Lower leg skin (tissue), 4 donors: Measurements from ENCODE around the gene PNMA8C. TPM values are rescaled to one million over a fixed set of nuclear protein-coding genes. Genes with fewer than 3 reads are reported as not detected.
"Not testable (repeated sequence)": the region's sequence is repeated elsewhere in the genome, so short reads cannot be mapped to it uniquely, and the experiment has no call there.

ENCODE experiments used
- DNase-seq, 2 donors: peaks; one replicate each; pipeline ENCODE4 v3.0.0-alpha.2; 2019; ENCODE audit warnings: low spot score in 2 of 2
- H3K4me3 ChIP-seq: fragments of 200-600 bp; sonication (generic); 2 replicates; pipeline ENCODE4 v1.5.1; 2017; ENCODE audit warnings: mild to moderate bottlenecking, low read depth; ENCODE audit not compliant: poor library complexity, severe bottlenecking
- CTCF ChIP-seq, 3 donors: fragments of 450-650 bp; IDR thresholded peaks; one replicate each; pipeline ENCODE4 v1.5.1; 2016; ENCODE audit warnings: antibody characterized with exemption in 3 of 3, mild to moderate bottlenecking in 3 of 3, moderate library complexity in 2 of 3
- POLR2A ChIP-seq, 2 donors: fragments of 450-650 bp; IDR thresholded peaks; one replicate each; pipeline ENCODE4 v1.6.1; 2016 to 2017; ENCODE audit warnings: antibody characterized with exemption in 2 of 2, mild to moderate bottlenecking in 1 of 2, moderate library complexity in 1 of 2
- WGBS, 2 donors: methylation state at CpG; one replicate each; pipeline ENCODE4 v1.1.5; 2018; 5-methylcytosine and 5-hydroxymethylcytosine counted together
- intact Hi-C: fragments of 100-400 bp; cut with DNase I; formaldehyde crosslinking; loops from one replicate; pipeline ENCODE4 v1.15.0; 2023; ENCODE audit warnings: low total_unique reads
- total RNA-seq, 4 donors: library from RNA; depleted of rRNA; stranded (reverse); fragments of >200 nt; gene quantifications; one replicate each; pipeline ENCODE4 v1.1.0, GENCODE V29; 2016

Gene PNMA8C
- total RNA-seq, 4 donors from 2014 or later: not detected

DNA sequence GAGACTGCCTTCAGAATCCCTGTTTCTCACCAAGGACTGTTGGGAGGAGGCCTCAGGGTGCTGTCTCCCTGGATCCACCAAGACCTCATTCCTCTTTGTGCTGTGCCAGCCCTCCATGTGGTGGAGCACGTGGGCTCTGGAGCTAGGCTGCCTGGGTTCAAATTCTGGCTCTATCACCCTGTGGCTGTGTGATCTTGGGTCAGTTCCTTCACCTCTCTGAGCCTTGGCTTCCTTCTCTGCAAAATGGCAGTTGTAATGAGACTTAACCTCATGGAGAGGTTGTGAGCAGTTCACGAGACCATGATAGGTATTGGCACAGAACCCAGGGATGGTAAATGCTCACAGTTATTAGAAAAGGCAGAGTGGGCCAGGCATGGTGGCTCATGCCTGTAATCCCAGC, 6.4 kb downstream of the PNMA8C start:
- DNase-seq: no peak
- intact Hi-C loops: no loop called here
- H3K4me3 ChIP-seq: no peak overlapping the region
- 79 to 80% methylated on average over 2 of the region's 2 CpGs for WGBS, 2 donors
- no peak for TF ChIP-seq POLR2A (IDR thresholded peaks at IDR 0.05)
- TF ChIP-seq CTCF (IDR thresholded peaks at IDR 0.05): no peak

DNA sequence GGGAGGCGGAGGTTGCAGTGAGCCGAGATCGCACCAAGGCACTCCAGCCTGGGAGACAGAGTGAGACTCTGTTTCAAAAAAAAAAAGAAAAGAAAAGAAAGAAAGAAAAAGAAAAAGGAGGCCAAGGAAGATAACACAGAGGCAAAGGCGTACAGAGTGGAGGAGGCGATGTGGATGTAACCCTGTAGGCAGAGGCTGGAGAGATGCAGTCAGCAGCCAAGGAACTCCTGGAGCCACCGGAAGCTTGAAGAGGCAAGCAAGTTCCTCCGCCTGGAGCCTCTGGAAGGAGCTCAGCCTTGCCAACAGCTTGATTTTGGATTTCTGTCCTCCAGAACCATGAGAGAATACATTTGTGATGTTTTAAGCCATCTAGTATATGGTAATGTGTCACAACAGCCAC, 8.7 kb downstream of the PNMA8C start:
- no peak overlapping the region for H3K4me3 ChIP-seq
- WGBS, 2 donors: 73 to 81% methylated on average over 7 of the region's 7 CpGs
- no peak for DNase-seq
- TF ChIP-seq CTCF (IDR thresholded peaks at IDR 0.05): no peak
- TF ChIP-seq POLR2A (IDR thresholded peaks at IDR 0.05): no peak
- intact Hi-C loops: no loop called here

- intact Hi-C loops, DNase-seq, H3K4me3 ChIP-seq: not testable (repeated sequence)
- 20 to 23% methylated on average over 48 to 51 of the region's 53 CpGs for WGBS, 2 donors
Measured at GRCh38 chr19:46415804-46416709, 12.7 kb downstream of the PNMA8C start.

GRCh38 chr19:46414899-46415298, 13.8 kb downstream of the PNMA8C start:
- 94 to 95% methylated on average over 22 of the region's 22 CpGs for WGBS, 2 donors
- intact Hi-C loops, DNase-seq, H3K4me3 ChIP-seq: not testable (repeated sequence)

DNA sequence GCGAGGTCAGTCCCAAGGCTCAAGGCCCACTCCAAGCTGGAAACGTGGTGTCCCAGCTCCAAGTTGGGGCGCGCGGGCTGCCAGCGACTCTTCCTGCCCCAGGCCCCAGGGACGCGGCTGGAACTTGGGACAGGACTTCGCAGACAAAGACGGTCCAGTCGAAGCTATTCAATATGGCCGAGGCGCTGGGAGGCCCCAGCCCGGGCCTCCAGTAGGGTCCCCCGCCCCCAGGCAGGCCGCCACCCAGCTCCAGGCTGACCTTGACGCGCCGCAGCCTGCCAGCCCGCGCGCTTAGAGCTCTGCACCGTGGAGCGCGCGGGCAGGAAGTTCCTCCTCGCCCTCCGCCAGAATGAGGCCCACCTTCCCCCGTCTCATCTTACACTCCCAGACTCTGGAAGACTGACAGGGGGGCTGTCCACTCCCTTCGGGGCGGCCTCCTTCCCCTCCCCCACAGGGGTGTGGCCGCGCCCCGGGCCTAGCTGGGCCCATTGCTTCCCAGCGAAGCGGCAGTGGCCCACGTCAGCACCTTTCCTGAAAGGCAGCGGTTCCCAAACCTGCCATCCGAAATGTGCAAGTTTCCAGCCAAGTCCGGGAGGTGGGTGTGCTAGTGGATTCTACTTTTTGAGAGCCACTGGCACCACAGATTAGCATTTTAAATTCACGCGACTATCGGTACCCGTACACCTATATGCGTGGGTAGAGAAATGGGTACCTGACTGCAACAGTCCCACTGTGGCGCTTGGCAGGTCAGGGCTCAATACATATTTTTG, 15.3 kb downstream of the PNMA8C start, which contains the start of gene CCDC8:
CCDC8 (minus strand) TSS at position 303 of the 770 bp plus-strand sequence. CDS start 754 bp downstream, outside the sequence.
- TF ChIP-seq CTCF (IDR thresholded peaks at IDR 0.05): no peak
- TF ChIP-seq POLR2A (IDR thresholded peaks at IDR 0.05): no peak
- H3K4me3 ChIP-seq: peak within 1 kb of the TSS; percentile 11
- DNase-seq: peak in 1 of 2 donors; percentile 90
- WGBS, 2 donors: 19 to 28% methylated on average over 30 to 44 of the region's 46 CpGs
- intact Hi-C loops: no loop called here

DNA sequence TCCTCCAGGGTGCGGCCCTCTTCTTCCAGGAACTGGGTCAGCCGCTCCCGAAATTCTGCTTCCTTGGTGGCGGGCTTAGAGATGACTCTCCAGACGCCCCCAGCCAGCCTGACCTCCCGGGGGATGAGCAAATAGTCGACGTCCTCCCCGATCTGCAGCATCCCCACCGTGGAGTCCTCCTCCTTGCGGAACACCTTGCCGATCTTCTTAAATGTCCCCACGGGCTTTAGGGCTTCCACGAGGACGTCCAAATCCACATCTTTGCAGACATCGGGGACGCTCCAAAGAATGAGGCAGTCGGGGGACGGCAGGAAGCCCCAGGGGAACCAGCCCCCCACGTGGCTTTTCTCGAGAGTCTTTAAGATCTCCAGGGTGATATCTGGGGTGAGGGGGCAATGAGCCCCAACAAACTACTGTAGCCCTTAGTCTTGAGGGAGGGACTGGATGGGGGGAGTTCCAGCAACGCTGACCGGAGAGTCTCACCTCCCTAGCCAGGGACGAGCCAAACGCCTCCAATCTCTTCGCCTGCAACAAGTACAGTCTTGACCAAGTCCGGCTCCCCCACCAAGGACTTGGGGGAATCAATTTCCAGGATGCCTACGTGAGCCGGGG, 16.0 kb downstream of the PNMA8C start:
- WGBS, 2 donors: 7 to 10% methylated on average over 19 to 29 of the region's 29 CpGs
- peak overlapping the region; percentile 11 for H3K4me3 ChIP-seq
- intact Hi-C loops: no loop called here
- no peak for DNase-seq
- TF ChIP-seq CTCF (IDR thresholded peaks at IDR 0.05) (no peak), POLR2A (IDR thresholded peaks at IDR 0.05) (no peak)
